ENCODE results near the gene GJA9.

GRCh38 chr1:38899560-38899959 is 18.2 kb upstream of the GJA9 start:
- TF ChIP-seq, protein P1, sequence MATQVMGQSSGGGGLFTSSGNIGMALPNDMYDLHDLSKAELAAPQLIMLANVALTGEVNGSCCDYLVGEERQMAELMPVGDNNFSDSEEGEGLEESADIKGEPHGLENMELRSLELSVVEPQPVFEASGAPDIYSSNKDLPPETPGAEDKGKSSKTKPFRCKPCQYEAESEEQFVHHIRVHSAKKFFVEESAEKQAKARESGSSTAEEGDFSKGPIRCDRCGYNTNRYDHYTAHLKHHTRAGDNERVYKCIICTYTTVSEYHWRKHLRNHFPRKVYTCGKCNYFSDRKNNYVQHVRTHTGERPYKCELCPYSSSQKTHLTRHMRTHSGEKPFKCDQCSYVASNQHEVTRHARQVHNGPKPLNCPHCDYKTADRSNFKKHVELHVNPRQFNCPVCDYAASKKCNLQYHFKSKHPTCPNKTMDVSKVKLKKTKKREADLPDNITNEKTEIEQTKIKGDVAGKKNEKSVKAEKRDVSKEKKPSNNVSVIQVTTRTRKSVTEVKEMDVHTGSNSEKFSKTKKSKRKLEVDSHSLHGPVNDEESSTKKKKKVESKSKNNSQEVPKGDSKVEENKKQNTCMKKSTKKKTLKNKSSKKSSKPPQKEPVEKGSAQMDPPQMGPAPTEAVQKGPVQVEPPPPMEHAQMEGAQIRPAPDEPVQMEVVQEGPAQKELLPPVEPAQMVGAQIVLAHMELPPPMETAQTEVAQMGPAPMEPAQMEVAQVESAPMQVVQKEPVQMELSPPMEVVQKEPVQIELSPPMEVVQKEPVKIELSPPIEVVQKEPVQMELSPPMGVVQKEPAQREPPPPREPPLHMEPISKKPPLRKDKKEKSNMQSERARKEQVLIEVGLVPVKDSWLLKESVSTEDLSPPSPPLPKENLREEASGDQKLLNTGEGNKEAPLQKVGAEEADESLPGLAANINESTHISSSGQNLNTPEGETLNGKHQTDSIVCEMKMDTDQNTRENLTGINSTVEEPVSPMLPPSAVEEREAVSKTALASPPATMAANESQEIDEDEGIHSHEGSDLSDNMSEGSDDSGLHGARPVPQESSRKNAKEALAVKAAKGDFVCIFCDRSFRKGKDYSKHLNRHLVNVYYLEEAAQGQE (IDR thresholded peaks at IDR 0.05; ENCODE audit: insufficient read depth in 1 of 2, low read depth in 2 of 2, low read length in 1 of 2) = no peak
- TF ChIP-seq CTCF (IDR thresholded peaks at IDR 0.05) (no peak), TCF7L2 (IDR thresholded peaks at IDR 0.05; ENCODE audit: low read depth, low read length) (no peak)

Measured in Panc1 (cell line).